ENCODE data around the gene SETSIP.
A peak's percentile ranks its signal among the peaks of the same experiment; 100 is the strongest.
"Not testable (repeated sequence)": the region's sequence is repeated elsewhere in the genome, so short reads cannot be mapped to it uniquely, and the experiment has no call there.

SETSIP gene

GRCh38 chr1:92075311-92075710, at the start of gene SETSIP:
Gene SETSIP, minus strand, starts transcription at chr1:92075411. Its CDS starts 0 bp downstream, at chr1:92075411.
- DNase-seq (ENCODE audit: low spot score) = no peak

- no peak for DNase-seq (ENCODE audit: low spot score)
Observed at GRCh38 chr1:92123868-92124267, 48.7 kb upstream of the SETSIP start.

- DNase-seq (ENCODE audit: low spot score) = no peak
Observed at GRCh38 chr1:92118826-92119225, 43.6 kb upstream of the SETSIP start.

GRCh38 chr1:92117526-92117925, 42.3 kb upstream of the SETSIP start:
- no peak for DNase-seq (ENCODE audit: low spot score)

GRCh38 chr1:92108631-92109030, 33.4 kb upstream of the SETSIP start:
- DNase-seq (ENCODE audit: low spot score) = no peak

- no peak for DNase-seq (ENCODE audit: low spot score)
Observed at GRCh38 chr1:92105546-92106081, 30.4 kb upstream of the SETSIP start.

- DNase-seq (ENCODE audit: low spot score) = no peak
Observed at GRCh38 chr1:92096317-92096716, 21.1 kb upstream of the SETSIP start.

GRCh38 chr1:92095874-92096273, 20.7 kb upstream of the SETSIP start:
- no peak for DNase-seq (ENCODE audit: low spot score)

- no peak for DNase-seq (ENCODE audit: low spot score)
Observed at GRCh38 chr1:92094595-92094994, 19.4 kb upstream of the SETSIP start.

GRCh38 chr1:92094090-92094489, 18.9 kb upstream of the SETSIP start:
- peak; percentile 31 for DNase-seq (ENCODE audit: low spot score)

- no peak for DNase-seq (ENCODE audit: low spot score)
Observed at GRCh38 chr1:92091625-92092024, 16.4 kb upstream of the SETSIP start.

- DNase-seq (ENCODE audit: low spot score) = no peak
Observed at GRCh38 chr1:92087542-92087941, 12.3 kb upstream of the SETSIP start.

GRCh38 chr1:92085727-92086126, 10.5 kb upstream of the SETSIP start:
- DNase-seq (ENCODE audit: low spot score) = no peak

- no peak for DNase-seq (ENCODE audit: low spot score)
Observed at GRCh38 chr1:92084651-92085050, 9.4 kb upstream of the SETSIP start.

GRCh38 chr1:92081031-92081430, 5.8 kb upstream of the SETSIP start:
- no peak for DNase-seq (ENCODE audit: low spot score)

GRCh38 chr1:92080128-92080985, 5.1 kb upstream of the SETSIP start, which contains the start of gene BTBD8:
Gene BTBD8, plus strand, starts transcription at chr1:92080345. Its CDS starts 227 bp downstream, at chr1:92080572.
- DNase-seq (ENCODE audit: low spot score) = peak; percentile 86

GRCh38 chr1:92079441-92079840, 4.2 kb upstream of the SETSIP start:
- no peak for DNase-seq (ENCODE audit: low spot score)

- DNase-seq (ENCODE audit: low spot score) = not testable (repeated sequence)
Observed at GRCh38 chr1:92078077-92078476, 2.9 kb upstream of the SETSIP start.

GRCh38 chr1:92076363-92076762, 1.2 kb upstream of the SETSIP start:
- no peak for DNase-seq (ENCODE audit: low spot score)

GRCh38 chr1:92074446-92074845, 765 bp downstream of the SETSIP start:
- DNase-seq (ENCODE audit: low spot score) = not testable (repeated sequence)

GRCh38 chr1:92070892-92071291, 4.3 kb downstream of the SETSIP start:
- DNase-seq (ENCODE audit: low spot score) = no peak

- DNase-seq (ENCODE audit: low spot score) = no peak
Observed at GRCh38 chr1:92066321-92066720, 8.9 kb downstream of the SETSIP start.

- no peak for DNase-seq (ENCODE audit: low spot score)
Observed at GRCh38 chr1:92065042-92065441, 10.2 kb downstream of the SETSIP start.

GRCh38 chr1:92051948-92052347, 23.3 kb downstream of the SETSIP start:
- no peak for DNase-seq (ENCODE audit: low spot score)
